ENCODE data around the gene HSPB9.

GRCh38 chr17:42112552-42113176 is 9.9 kb upstream of the HSPB9 start, which contains the start of gene DHX58:
- TF ChIP-seq NRF1 (conservative IDR thresholded peaks at IDR 0.05; ENCODE audit: low read depth, low read length) (no peak), SIN3A (IDR thresholded peaks at IDR 0.05; ENCODE audit: low read depth, low read length) (no peak; the same call in none of the 2 replicates), POLR2AphosphoS5 (IDR thresholded peaks at IDR 0.05; ENCODE audit: low read length) (peak; percentile 96), KAT2A (conservative IDR thresholded peaks at IDR 0.05; ENCODE audit: control insufficient read depth, low read depth, low read length) (no peak), POLR2A (IDR thresholded peaks at IDR 0.05; ENCODE audit: low read depth, low read length) (peak; percentile 94)
- TF ChIP-seq, protein P1, sequence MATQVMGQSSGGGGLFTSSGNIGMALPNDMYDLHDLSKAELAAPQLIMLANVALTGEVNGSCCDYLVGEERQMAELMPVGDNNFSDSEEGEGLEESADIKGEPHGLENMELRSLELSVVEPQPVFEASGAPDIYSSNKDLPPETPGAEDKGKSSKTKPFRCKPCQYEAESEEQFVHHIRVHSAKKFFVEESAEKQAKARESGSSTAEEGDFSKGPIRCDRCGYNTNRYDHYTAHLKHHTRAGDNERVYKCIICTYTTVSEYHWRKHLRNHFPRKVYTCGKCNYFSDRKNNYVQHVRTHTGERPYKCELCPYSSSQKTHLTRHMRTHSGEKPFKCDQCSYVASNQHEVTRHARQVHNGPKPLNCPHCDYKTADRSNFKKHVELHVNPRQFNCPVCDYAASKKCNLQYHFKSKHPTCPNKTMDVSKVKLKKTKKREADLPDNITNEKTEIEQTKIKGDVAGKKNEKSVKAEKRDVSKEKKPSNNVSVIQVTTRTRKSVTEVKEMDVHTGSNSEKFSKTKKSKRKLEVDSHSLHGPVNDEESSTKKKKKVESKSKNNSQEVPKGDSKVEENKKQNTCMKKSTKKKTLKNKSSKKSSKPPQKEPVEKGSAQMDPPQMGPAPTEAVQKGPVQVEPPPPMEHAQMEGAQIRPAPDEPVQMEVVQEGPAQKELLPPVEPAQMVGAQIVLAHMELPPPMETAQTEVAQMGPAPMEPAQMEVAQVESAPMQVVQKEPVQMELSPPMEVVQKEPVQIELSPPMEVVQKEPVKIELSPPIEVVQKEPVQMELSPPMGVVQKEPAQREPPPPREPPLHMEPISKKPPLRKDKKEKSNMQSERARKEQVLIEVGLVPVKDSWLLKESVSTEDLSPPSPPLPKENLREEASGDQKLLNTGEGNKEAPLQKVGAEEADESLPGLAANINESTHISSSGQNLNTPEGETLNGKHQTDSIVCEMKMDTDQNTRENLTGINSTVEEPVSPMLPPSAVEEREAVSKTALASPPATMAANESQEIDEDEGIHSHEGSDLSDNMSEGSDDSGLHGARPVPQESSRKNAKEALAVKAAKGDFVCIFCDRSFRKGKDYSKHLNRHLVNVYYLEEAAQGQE (IDR thresholded peaks at IDR 0.05; ENCODE audit: low read depth, low read length), result no peak
- TF ChIP-seq, protein P2, sequence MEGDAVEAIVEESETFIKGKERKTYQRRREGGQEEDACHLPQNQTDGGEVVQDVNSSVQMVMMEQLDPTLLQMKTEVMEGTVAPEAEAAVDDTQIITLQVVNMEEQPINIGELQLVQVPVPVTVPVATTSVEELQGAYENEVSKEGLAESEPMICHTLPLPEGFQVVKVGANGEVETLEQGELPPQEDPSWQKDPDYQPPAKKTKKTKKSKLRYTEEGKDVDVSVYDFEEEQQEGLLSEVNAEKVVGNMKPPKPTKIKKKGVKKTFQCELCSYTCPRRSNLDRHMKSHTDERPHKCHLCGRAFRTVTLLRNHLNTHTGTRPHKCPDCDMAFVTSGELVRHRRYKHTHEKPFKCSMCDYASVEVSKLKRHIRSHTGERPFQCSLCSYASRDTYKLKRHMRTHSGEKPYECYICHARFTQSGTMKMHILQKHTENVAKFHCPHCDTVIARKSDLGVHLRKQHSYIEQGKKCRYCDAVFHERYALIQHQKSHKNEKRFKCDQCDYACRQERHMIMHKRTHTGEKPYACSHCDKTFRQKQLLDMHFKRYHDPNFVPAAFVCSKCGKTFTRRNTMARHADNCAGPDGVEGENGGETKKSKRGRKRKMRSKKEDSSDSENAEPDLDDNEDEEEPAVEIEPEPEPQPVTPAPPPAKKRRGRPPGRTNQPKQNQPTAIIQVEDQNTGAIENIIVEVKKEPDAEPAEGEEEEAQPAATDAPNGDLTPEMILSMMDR (IDR thresholded peaks at IDR 0.05 in 2 of 3, conservative IDR thresholded peaks at IDR 0.05 in 1 of 3; ENCODE audit: control insufficient read depth in 2 of 3, extremely low read depth in 1 of 3, insufficient read depth in 1 of 3, low read depth in 3 of 3, low read length in 3 of 3), result no peak
